GM19455 (cell line): ENCODE measurements around the gene CHADL.
"Not testable (repeated sequence)": the region's sequence is repeated elsewhere in the genome, so short reads cannot be mapped to it uniquely, and the experiment has no call there.

Experiments used
- ATAC-seq: cut with Tn5 transposase; IDR thresholded peaks from one replicate; pipeline ENCODE4 v1.9.1; 2021; ENCODE audit not compliant: unreplicated experiment

CHADL gene

DNA sequence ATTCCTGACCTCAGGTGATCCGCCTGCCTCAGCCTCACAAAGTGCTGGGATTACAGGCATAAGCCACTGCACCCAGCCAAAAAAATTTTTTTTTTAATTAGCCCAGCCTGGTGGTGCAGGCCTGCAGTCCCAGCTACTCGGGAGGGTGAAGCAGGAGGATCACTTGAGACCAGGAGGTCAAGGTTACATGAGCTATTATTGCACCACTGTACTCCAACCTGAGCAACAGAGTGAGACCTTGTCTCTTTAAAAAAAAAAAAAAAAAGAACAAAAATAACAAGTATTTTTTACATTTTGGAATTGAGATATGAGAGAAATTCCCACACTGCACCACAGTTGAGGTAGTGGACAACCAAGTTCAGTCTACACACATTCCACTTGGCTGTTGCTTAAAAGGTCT lies 49.3 kb downstream of the CHADL start:
- ATAC-seq, result no peak

DNA sequence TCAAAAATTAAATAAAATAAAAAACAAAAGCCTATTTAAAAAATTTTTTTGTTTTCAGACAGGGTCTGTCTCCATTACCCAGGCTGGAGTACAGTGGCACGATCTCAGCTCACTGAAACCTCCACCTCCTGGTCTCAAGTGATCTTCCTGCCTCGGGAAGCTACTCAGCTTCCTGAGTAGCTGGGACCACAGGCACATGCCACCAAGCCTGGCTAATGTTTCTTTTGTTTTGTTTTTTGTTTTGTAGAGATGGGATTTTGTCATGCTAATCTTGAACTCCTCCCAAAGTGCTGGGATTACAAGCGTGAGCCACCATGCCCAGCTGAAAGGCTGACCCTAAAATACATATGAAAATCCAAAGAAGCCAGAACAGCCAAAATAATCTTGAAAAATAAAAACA lies 56.1 kb downstream of the CHADL start:
- no peak for ATAC-seq

DNA sequence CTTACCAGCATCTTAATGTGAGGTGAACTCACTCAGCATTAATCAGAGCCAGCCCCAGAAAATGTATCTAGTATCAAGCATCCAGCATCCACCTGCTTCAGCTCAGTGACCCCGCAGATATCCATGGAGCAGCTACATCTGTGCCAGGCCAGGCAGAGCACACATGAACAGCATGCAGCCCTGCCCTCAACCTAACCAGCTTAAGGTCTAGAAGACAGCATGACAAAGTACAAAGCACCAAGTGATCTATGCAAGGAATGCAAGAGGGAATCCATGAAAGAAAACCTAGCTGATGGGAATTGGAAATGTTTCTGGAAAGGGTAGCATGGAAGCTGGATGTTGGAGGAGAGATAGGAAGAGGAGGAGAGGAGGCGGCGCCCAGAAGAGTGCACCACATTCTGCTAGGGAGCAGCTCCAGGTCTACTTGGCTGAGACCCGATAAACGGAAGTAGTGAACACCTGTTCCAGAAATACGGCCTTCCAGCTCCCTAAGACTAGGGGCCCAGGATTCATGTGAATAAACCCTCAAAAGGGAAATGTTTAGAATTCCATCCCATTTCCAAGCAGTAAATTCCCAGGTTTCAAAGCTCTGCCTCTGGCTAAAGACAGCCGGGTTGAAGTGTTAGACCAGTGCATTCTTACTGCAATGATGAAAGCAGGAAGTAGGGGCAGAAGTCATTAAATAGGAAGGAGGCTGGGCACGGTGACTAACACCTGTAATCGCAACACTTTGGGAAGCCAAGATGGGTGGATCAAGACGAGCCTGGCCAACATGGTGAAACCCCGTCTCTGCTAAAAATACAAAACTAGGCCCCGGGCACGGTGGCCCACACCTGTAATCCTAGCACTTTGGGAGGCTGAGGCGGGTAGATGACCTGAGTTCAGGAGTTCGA lies 59.1 kb downstream of the CHADL start:
- ATAC-seq, result no peak

DNA sequence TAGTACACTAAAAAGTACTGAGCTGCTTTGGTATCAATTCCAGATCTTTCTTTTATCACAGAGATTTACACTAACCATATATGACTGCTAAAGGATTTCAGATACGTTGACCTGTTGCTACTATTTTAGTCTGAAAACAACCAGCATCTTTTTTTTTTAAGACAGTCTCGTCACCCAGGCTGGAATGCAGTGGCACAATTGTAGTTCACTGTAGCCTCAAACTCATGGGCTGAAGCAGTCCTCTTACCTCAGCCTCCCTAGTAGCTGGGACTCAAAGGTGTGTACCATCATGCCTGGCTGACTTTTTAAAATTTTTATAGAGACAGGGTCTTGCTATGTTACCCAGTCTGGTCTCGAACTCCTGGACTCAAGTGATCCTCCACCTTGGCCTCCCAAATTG lies 59.8 kb downstream of the CHADL start:
- ATAC-seq, result no peak

DNA sequence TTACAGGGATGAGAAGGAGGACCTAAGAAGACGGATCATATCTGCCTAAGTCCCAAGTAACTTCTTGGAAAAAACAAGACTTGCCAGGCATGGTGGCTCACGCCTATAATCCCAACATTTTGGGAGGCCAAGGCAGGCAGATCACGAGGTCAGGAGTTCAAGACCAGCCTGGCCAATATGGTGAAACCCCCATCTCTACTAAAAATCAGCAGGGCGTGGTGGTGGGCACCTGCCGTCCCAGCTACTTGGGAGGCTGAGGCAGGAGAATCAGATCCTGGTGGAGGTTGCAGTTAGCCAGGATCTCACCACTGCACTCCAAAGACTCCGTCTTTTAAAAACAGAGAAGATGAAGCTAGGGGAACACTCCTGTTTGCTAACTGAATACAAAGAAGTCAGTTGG lies 60.4 kb downstream of the CHADL start:
- ATAC-seq, result not testable (repeated sequence)
